GM04504 (cell line): ENCODE results near the gene TMEM63C.
A peak's percentile ranks its signal among the peaks of the same experiment; 100 is the strongest.
"Not testable (repeated sequence)": the region's sequence is repeated elsewhere in the genome, so short reads cannot be mapped to it uniquely, and the experiment has no call there.

Experiments
- DNase-seq: peaks from one replicate; pipeline ENCODE4 v3.0.0-alpha.2; 2012; ENCODE audit warnings: low read depth

TMEM63C gene

GRCh38 chr14:77280921-77281320 lies 99.3 kb downstream of the TMEM63C start:
- not testable (repeated sequence) for DNase-seq

GRCh38 chr14:77281852-77282410 lies 100.3 kb downstream of the TMEM63C start:
- DNase-seq: no peak

DNA sequence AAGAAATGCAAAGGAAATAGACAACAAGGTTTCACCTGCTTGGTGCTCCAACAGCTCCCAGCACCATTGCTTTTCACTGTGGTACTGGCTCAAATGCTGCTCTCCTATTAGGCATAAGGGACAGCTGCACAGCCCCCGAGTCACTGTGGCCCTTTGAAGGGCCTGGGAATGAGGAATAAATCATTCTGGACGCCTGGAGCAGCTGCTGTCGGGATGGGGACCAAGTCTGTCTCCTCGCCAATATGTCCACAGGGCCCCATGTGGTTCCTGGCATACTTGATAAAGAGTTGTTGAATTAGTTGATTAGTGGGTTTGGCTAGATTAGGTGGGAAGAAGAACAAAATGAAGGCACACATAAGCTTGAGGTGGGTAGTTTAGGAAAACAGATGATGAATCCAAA lies 102.5 kb downstream of the TMEM63C start:
- DNase-seq: no peak

DNA sequence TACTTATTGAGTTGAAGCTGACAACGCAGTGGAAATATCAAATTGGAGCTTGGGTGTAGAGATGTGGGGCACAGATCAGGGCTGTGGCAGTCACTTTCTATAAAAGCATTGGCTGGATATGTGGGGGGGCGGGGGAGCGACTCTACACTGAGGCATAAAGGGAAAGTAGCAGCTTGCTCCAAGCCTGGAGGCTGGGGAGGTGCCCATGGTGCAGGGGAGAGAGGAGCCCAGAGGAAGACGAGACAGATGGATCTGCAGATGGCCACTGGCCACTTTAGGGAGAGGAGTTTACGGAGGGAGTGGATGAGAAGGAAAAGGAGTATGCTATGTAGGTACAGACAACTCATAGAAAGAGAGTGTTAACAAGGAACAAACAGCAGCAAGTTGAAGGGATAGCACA lies 102.9 kb downstream of the TMEM63C start:
- no peak for DNase-seq

GRCh38 chr14:77286576-77286975 lies 105.0 kb downstream of the TMEM63C start:
- DNase-seq: no peak

- DNase-seq: no peak
Measured at GRCh38 chr14:77290705-77291104, 109.1 kb downstream of the TMEM63C start.

DNA sequence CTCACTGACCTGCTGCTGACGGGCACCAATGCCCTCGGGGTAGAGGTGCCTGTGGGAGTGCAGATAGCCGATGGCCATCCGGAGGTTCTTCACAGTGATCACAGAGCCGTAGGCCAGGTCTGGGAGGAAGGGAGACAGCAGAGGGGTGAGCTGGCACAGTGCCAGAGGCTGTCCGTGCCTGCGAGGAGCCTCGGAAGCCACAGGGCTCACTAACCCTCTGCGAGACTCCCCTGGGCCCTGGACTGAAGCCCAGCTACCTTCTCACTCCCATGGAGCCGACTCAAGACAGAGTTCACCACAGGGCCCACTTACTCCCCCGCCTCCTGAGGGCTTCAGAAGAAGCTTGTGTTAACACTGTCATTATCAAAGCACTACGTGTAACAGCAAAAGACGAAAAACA lies 114.6 kb downstream of the TMEM63C start:
- no peak for DNase-seq

GRCh38 chr14:77296906-77297305 lies 115.3 kb downstream of the TMEM63C start:
- no peak for DNase-seq

- no peak for DNase-seq
Measured at GRCh38 chr14:77299771-77300170, 118.2 kb downstream of the TMEM63C start.

DNA sequence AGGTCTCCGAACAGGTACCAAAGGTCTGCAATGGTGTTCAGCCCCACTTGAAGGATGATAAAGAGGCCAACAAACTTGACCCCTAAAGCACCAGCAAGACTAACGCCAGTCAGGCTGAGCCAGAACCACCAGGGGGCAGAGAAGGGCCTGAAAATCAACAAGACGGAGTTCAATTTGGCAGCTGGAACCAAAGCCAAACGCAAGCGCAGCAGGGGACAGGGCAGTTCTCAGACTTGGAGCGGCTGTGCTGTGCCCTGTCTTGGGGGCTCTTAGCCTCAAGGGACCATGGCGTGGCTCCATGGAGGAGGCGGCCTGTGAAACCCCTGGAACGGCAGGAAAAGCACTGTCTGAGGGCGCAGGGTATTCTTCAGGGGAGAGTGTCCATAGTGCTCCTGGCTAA lies 119.5 kb downstream of the TMEM63C start:
- DNase-seq: peak; percentile 66

- peak; percentile 19 for DNase-seq
Measured at GRCh38 chr14:77302926-77303325, 121.3 kb downstream of the TMEM63C start.

GRCh38 chr14:77303417-77304156 lies 122.0 kb downstream of the TMEM63C start:
- DNase-seq: peak; percentile 86

DNA sequence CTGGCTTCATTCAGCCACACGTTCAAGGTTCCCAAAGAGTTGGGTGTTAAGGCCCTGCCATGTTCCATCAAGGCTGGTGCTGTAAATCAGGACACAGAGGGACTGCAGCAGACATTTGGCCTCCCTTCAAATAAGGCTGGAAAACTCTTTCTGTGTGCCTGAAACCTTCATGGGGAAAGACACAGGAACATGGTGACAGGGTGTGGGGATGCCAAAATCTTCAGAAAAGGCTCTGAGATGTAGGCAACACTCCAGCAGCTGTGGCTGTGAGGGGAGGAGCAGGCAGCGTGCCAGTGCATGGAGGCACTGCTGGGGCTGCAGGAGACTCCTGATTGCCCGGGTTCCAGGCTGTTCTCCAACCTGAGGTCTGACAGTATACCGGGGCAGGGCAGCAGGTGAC lies 124.1 kb downstream of the TMEM63C start:
- no peak for DNase-seq

DNA sequence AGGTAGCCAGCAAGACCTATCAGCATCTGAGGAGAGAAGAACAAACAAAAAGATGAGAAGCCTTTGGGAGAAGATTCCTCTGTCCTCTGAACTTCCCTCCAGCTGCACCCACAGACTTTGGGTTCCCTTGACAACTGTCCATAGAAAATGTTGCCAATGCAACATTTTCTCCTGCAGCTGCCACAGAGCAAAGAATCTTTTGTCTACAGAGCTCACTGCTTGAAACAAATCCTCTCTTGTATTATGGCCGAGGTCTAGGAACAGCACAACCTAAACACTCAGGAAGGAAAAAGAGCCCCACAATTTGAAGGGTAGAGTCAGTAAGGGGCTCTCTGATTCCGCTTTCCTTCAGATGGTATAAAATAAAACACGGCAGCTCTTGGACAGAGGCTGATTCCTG lies 124.8 kb downstream of the TMEM63C start:
- no peak for DNase-seq

- DNase-seq: no peak
Measured at GRCh38 chr14:77306851-77307496, 125.4 kb downstream of the TMEM63C start.
